ENCODE measurements around the gene PTPRT.

Gene PTPRT

DNA sequence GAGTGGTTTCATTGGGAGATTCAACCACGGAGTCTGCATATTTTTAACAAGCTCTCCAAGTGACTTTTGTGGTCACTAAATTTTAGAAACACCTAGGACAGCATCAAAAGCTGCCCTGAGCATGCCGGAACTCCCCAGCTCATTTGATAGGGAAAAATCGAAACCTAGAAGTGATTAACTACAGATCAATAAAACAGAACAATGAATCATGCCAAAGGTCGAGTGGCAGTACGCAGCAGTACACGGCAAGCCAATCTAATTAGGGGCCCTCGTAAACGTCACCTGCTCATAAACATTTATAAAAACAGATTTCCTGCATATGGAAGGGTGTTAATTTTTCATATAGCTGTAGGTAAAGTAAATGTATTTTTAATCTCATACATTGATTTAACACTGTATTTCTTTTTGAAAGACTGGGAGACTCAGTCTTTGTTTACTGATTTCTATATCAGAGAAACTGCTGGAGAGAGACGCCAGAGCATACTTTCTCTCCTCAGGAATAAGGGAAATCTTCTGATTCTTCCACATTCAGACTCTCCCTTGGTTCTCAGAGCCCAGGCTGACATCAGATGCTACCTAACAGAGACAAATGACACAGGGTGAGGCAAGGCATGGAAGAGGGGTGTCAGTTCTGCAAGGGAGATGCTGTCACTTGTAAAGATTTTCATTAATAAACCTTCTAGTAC is 232.5 kb downstream of the PTPRT start:
- Histone ChIP-seq H3K36me3 (replicated peaks; ENCODE audit: insufficient read depth, low read length) (no peaks in the 10 kb centered on the region), H3K27me3 (replicated peaks; ENCODE audit: insufficient read depth, low read length) (no peaks in the 10 kb centered on the region), H3K9me3 (replicated peaks; ENCODE audit: insufficient read depth, low read length) (no peaks in the 10 kb centered on the region), H3F3A (ENCODE audit: insufficient read depth, low read length) (no peaks in the 10 kb centered on the region), H3K4me3 (ENCODE audit: low read length) (no peak overlapping the region), H3K79me2 (ENCODE audit: low read length) (no peaks in the 10 kb centered on the region), H3K9ac (ENCODE audit: low read length) (no peak overlapping the region), H3K4me2 (ENCODE audit: low read depth, low read length) (no peak overlapping the region), H2AFZ (ENCODE audit: low read length) (no peak overlapping the region), H3K9me2 (replicated peaks; ENCODE audit: insufficient read depth, low read length) (no peaks in the 10 kb centered on the region), H4K20me1 (ENCODE audit: insufficient read depth, low read length) (no peaks in the 10 kb centered on the region), H3K4me1 (ENCODE audit: low read length) (no peaks in the 10 kb centered on the region), H3K27ac (ENCODE audit: low read length) (no peak overlapping the region)
- TF ChIP-seq EZH2 (optimal IDR thresholded peaks at IDR 0.05; ENCODE audit: low read depth, low read length) (no peak), EZH2phosphoT487 (IDR thresholded peaks at IDR 0.05; ENCODE audit: low read length) (no peak)
- TF ChIP-seq, protein P1, sequence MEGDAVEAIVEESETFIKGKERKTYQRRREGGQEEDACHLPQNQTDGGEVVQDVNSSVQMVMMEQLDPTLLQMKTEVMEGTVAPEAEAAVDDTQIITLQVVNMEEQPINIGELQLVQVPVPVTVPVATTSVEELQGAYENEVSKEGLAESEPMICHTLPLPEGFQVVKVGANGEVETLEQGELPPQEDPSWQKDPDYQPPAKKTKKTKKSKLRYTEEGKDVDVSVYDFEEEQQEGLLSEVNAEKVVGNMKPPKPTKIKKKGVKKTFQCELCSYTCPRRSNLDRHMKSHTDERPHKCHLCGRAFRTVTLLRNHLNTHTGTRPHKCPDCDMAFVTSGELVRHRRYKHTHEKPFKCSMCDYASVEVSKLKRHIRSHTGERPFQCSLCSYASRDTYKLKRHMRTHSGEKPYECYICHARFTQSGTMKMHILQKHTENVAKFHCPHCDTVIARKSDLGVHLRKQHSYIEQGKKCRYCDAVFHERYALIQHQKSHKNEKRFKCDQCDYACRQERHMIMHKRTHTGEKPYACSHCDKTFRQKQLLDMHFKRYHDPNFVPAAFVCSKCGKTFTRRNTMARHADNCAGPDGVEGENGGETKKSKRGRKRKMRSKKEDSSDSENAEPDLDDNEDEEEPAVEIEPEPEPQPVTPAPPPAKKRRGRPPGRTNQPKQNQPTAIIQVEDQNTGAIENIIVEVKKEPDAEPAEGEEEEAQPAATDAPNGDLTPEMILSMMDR (IDR thresholded peaks at IDR 0.05; ENCODE audit: low read length) = no peak
- DNase-seq = no peak

DNA sequence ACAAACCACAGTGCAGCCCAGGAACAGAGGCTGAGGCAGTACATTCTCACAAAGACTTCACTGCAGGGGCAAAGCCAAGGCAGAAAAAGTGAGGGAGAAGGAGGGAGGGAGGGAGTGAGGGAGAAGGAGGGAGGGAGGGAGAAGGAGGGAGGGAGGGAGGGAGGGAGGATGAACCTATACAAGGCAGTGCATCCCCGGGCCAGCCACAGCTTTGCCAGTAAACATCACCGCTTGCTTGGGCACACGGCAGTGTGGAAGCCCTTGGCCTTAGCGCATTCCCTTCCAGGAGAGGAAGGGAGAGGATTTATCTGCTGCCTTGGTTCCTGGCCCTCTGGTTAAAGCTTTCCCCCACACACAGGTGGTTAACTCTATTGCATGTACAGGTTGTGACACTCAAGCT is 234.0 kb downstream of the PTPRT start:
- Histone ChIP-seq H3K79me2 (ENCODE audit: low read length) (no peaks in the 10 kb centered on the region), H3K9me3 (replicated peaks; ENCODE audit: insufficient read depth, low read length) (no peaks in the 10 kb centered on the region), H3K4me1 (ENCODE audit: low read length) (no peaks in the 10 kb centered on the region), H4K20me1 (ENCODE audit: insufficient read depth, low read length) (no peaks in the 10 kb centered on the region), H3K27me3 (replicated peaks; ENCODE audit: insufficient read depth, low read length) (no peaks in the 10 kb centered on the region), H3F3A (ENCODE audit: insufficient read depth, low read length) (no peaks in the 10 kb centered on the region), H3K4me2 (ENCODE audit: low read depth, low read length) (no peak overlapping the region), H3K4me3 (ENCODE audit: low read length) (no peak overlapping the region), H3K9ac (ENCODE audit: low read length) (no peak overlapping the region), H3K27ac (ENCODE audit: low read length) (no peak overlapping the region), H2AFZ (ENCODE audit: low read length) (no peak overlapping the region), H3K36me3 (replicated peaks; ENCODE audit: insufficient read depth, low read length) (no peaks in the 10 kb centered on the region), H3K9me2 (replicated peaks; ENCODE audit: insufficient read depth, low read length) (no peaks in the 10 kb centered on the region)
- no peak for TF ChIP-seq EZH2phosphoT487 (IDR thresholded peaks at IDR 0.05; ENCODE audit: low read length)
- TF ChIP-seq, protein P1 (IDR thresholded peaks at IDR 0.05; ENCODE audit: low read length) = no peak
- TF ChIP-seq EZH2 (optimal IDR thresholded peaks at IDR 0.05; ENCODE audit: low read depth, low read length) = no peak
- DNase-seq = no peak

DNA sequence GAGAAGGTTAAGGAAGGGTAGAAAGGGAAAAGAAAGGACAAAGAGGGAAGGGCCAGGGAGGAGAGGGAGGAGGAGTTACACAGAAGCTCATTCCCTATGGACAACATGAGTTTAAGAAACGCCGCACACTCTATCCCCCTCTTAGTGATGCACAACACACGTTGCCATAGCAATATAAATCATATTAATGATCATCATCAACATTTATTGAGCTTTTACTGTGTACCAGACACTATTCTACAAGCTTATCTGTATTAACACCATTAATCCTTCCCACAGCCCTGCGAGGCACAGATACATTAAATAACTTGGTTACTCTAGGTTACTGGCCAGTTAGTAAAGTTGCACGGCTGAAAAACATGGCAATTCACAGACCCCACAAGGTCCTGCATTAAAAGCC is 234.8 kb downstream of the PTPRT start:
- H3K27me3 ChIP-seq (replicated peaks; ENCODE audit: insufficient read depth, low read length) = no peaks in the 10 kb centered on the region
- no peaks in the 10 kb centered on the region for H3K36me3 ChIP-seq (replicated peaks; ENCODE audit: insufficient read depth, low read length)
- no peak overlapping the region for H3K4me2 ChIP-seq (ENCODE audit: low read depth, low read length)
- no peaks in the 10 kb centered on the region for H3K9me3 ChIP-seq (replicated peaks; ENCODE audit: insufficient read depth, low read length)
- H2AFZ ChIP-seq (ENCODE audit: low read length) = no peak overlapping the region
- H3K9me2 ChIP-seq (replicated peaks; ENCODE audit: insufficient read depth, low read length) = no peaks in the 10 kb centered on the region
- no peak overlapping the region for H3K9ac ChIP-seq (ENCODE audit: low read length)
- no peaks in the 10 kb centered on the region for H3K4me1 ChIP-seq (ENCODE audit: low read length)
- no peaks in the 10 kb centered on the region for H4K20me1 ChIP-seq (ENCODE audit: insufficient read depth, low read length)
- DNase-seq = no peak
- no peaks in the 10 kb centered on the region for H3F3A ChIP-seq (ENCODE audit: insufficient read depth, low read length)
- no peaks in the 10 kb centered on the region for H3K79me2 ChIP-seq (ENCODE audit: low read length)
- H3K4me3 ChIP-seq (ENCODE audit: low read length) = no peak overlapping the region
- no peak overlapping the region for H3K27ac ChIP-seq (ENCODE audit: low read length)
- TF ChIP-seq EZH2 (optimal IDR thresholded peaks at IDR 0.05; ENCODE audit: low read depth, low read length) = no peak
- TF ChIP-seq, protein P1 (IDR thresholded peaks at IDR 0.05; ENCODE audit: low read length) = no peak
- no peak for TF ChIP-seq EZH2phosphoT487 (IDR thresholded peaks at IDR 0.05; ENCODE audit: low read length)

Measured in MM.1S (cell line).